Thyroid gland (tissue), 4 donors: Measurements from ENCODE around the gene PLET1.

Experiments
- POLR2A ChIP-seq, 2 donors: fragments of 450-650 bp; IDR thresholded peaks; one replicate each; pipeline ENCODE4 v1.6.1; 2017; ENCODE audit warnings: antibody characterized with exemption in 2 of 2, mild to moderate bottlenecking in 2 of 2, moderate library complexity in 1 of 2
- TF ChIP-seq, protein P1 (sequence below), 6 experiments: fragments of 200-600 bp in 3 of 6; fragments of 450-650 bp in 3 of 6; sonication (generic) in 3 of 6; IDR thresholded peaks; one replicate each; pipeline ENCODE4 v1.5.1; 2016 to 2019; ENCODE audit warnings: antibody characterized with exemption in 6 of 6, mild to moderate bottlenecking in 2 of 6, inconsistent platforms in 1 of 6, moderate library complexity in 1 of 6

DNA sequence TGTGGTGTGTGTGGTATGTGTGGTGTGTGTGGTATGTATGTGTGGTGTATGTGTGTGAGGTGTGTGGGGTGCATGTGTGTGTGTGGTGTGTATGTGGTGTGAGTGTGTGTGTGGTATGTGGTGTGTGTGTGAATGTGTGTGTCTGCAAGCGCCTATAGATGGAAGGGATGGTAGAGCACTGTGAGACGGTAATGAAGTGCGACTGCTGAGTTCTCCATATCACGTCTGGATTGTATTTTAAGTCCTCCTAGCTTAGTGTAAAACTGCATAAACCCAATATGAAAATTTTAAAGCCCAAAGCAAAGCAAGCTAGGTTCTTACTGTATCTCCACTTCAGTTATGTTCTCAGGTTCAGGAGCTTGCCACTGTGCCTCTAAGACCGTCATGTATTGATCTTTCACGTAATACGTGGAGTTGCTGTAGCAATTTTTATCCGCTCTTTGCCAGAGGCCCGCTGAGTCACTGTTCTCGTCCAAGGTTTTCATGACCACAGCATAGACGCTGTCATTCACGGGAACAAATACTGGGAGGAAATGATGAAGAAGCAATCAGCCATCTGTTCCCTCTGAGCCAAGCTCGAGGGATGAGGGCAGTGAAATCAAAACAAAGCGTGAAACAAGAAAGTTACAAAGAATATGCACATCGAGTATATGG, 5.5 kb downstream of the PLET1 start:
- TF ChIP-seq, protein P1, sequence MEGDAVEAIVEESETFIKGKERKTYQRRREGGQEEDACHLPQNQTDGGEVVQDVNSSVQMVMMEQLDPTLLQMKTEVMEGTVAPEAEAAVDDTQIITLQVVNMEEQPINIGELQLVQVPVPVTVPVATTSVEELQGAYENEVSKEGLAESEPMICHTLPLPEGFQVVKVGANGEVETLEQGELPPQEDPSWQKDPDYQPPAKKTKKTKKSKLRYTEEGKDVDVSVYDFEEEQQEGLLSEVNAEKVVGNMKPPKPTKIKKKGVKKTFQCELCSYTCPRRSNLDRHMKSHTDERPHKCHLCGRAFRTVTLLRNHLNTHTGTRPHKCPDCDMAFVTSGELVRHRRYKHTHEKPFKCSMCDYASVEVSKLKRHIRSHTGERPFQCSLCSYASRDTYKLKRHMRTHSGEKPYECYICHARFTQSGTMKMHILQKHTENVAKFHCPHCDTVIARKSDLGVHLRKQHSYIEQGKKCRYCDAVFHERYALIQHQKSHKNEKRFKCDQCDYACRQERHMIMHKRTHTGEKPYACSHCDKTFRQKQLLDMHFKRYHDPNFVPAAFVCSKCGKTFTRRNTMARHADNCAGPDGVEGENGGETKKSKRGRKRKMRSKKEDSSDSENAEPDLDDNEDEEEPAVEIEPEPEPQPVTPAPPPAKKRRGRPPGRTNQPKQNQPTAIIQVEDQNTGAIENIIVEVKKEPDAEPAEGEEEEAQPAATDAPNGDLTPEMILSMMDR (IDR thresholded peaks at IDR 0.05), result no peak
- no peak for TF ChIP-seq POLR2A (IDR thresholded peaks at IDR 0.05)
